DOHH2 (cell line): Measurements from ENCODE around the gene C11orf42.

ENCODE experiments used
- H3F3A ChIP-seq: fragments of 200-600 bp; sonication (generic), shearing (Covaris generic); 2 replicates; pipeline ENCODE4 v1.6.0; 2016; ENCODE audit warnings: antibody characterized with exemption, mild to moderate bottlenecking; ENCODE audit not compliant: control insufficient read depth, insufficient read depth
- H3K27ac ChIP-seq: fragments of 200-600 bp; sonication (generic); 2 replicates; pipeline ENCODE4 v1.5.1; 2014; ENCODE audit warnings: low read depth, mild to moderate bottlenecking, low read length, moderate library complexity
- H3K27me3 ChIP-seq: fragments of 200-600 bp; sonication (generic); 2 replicates; pipeline ENCODE4 v1.6.1; 2014; ENCODE audit warnings: mild to moderate bottlenecking, low read length, mixed read lengths; ENCODE audit not compliant: control insufficient read depth
- H3K36me3 ChIP-seq: fragments of 200-600 bp; sonication (generic); 2 replicates; pipeline ENCODE4 v1.6.1; 2014; ENCODE audit warnings: mild to moderate bottlenecking, low read length, moderate library complexity, mixed read lengths; ENCODE audit not compliant: control insufficient read depth
- H3K4me1 ChIP-seq: fragments of 200-600 bp; sonication (generic); 2 replicates; pipeline ENCODE4 v1.6.1; 2014; ENCODE audit warnings: mild to moderate bottlenecking, low read length, mixed read lengths; ENCODE audit not compliant: control insufficient read depth
- H3K4me2 ChIP-seq: fragments of 200-600 bp; sonication (generic); 2 replicates; pipeline ENCODE4 v1.6.0; 2014; ENCODE audit warnings: mild to moderate bottlenecking, low read length, moderate library complexity
- H3K4me3 ChIP-seq: fragments of 200-600 bp; sonication (generic); 2 replicates; pipeline ENCODE4 v1.5.1; 2014; ENCODE audit warnings: mild to moderate bottlenecking, low read length, mixed read lengths
- H3K79me2 ChIP-seq: fragments of 200-600 bp; sonication (generic); 2 replicates; pipeline ENCODE4 v1.6.1; 2014; ENCODE audit warnings: mild to moderate bottlenecking, low read length, mixed read lengths; ENCODE audit not compliant: control insufficient read depth
- H3K9me2 ChIP-seq: fragments of 200-600 bp; sonication (generic); replicated peaks from 2 replicates; pipeline ENCODE4 v1.6.1; 2014; ENCODE audit warnings: mild to moderate bottlenecking, low read length, mixed read lengths; ENCODE audit not compliant: control insufficient read depth
- H3K9me3 ChIP-seq: fragments of 200-600 bp; sonication (generic); 2 replicates; pipeline ENCODE4 v1.6.1; 2014; ENCODE audit warnings: antibody characterized with exemption, low read length, mixed read lengths; ENCODE audit not compliant: control insufficient read depth, insufficient read depth
- H4K20me1 ChIP-seq: fragments of 200-600 bp; sonication (generic); 2 replicates; pipeline ENCODE4 v1.6.0; 2014; ENCODE audit warnings: low read depth, mild to moderate bottlenecking, antibody characterized with exemption, low read length, moderate library complexity; ENCODE audit not compliant: control insufficient read depth, insufficient read depth
- CTCF ChIP-seq: fragments of 200-600 bp; sonication (generic); IDR thresholded peaks from one replicate; pipeline ENCODE4 v1.5.1; 2014; ENCODE audit warnings: antibody characterized with exemption, mild to moderate bottlenecking, low read depth, low read length; ENCODE audit not compliant: poor library complexity, severe bottlenecking
- EZH2phosphoT487 ChIP-seq: fragments of 200-600 bp; sonication (generic); IDR thresholded peaks from 2 replicates; pipeline ENCODE4 v1.6.1; 2017; ENCODE audit warnings: borderline replicate concordance, mild to moderate bottlenecking, antibody characterized with exemption, low read length, moderate library complexity, mixed read lengths

C11orf42 gene

GRCh38 chr11:6175440-6175839 lies 29.9 kb upstream of the C11orf42 start:
- TF ChIP-seq EZH2phosphoT487: no peak
- TF ChIP-seq CTCF: no peak
- H3K9me2 ChIP-seq: no peaks in the 10 kb centered on the region

GRCh38 chr11:6191742-6192141 lies 13.6 kb upstream of the C11orf42 start:
- Histone ChIP-seq H3K4me3 (no peak overlapping the region), H3K27me3 (peaks cover 16% of the 10 kb centered on the region), H3K27ac (no peak overlapping the region), H3K4me2 (no peak overlapping the region), H3K9me3 (no peaks in the 10 kb centered on the region), H4K20me1 (no peaks in the 10 kb centered on the region), H3F3A (no peaks in the 10 kb centered on the region), H3K36me3 (no peaks in the 10 kb centered on the region), H3K79me2 (no peaks in the 10 kb centered on the region), H3K9me2 (no peaks in the 10 kb centered on the region), H3K4me1 (no peaks in the 10 kb centered on the region)
- TF ChIP-seq EZH2phosphoT487 (no peak), CTCF (no peak)

More at GRCh38 chr11:6175440-6175839, 29.9 kb upstream of the C11orf42 start:
- H3F3A ChIP-seq: no peaks in the 10 kb centered on the region
- no peaks in the 10 kb centered on the region for H3K79me2 ChIP-seq
- peaks cover 3% of the 10 kb centered on the region; the same call in 1 of the 2 replicates for H3K27me3 ChIP-seq
- H3K4me2 ChIP-seq: no peak overlapping the region
- H3K27ac ChIP-seq: no peak overlapping the region
- no peaks in the 10 kb centered on the region for H4K20me1 ChIP-seq
- H3K4me1 ChIP-seq: no peaks in the 10 kb centered on the region
- H3K9me3 ChIP-seq: no peaks in the 10 kb centered on the region
- no peaks in the 10 kb centered on the region for H3K36me3 ChIP-seq
- no peak overlapping the region for H3K4me3 ChIP-seq

- Histone ChIP-seq H4K20me1 (no peaks in the 10 kb centered on the region), H3K4me3 (no peak overlapping the region), H3K4me2 (no peak overlapping the region), H3K9me3 (no peaks in the 10 kb centered on the region), H3K9me2 (no peaks in the 10 kb centered on the region), H3K4me1 (no peaks in the 10 kb centered on the region), H3F3A (no peaks in the 10 kb centered on the region), H3K79me2 (no peaks in the 10 kb centered on the region), H3K36me3 (no peaks in the 10 kb centered on the region), H3K27ac (no peak overlapping the region), H3K27me3 (peaks cover 16% of the 10 kb centered on the region)
- TF ChIP-seq EZH2phosphoT487: no peak
- no peak for TF ChIP-seq CTCF
These were observed 11.2 kb upstream of the C11orf42 start for GRCh38 chr11:6194065-6194581.

GRCh38 chr11:6196396-6196795 lies 9.0 kb upstream of the C11orf42 start:
- Histone ChIP-seq H3K27ac (no peak overlapping the region), H3K36me3 (no peaks in the 10 kb centered on the region), H3K9me2 (no peaks in the 10 kb centered on the region), H3K9me3 (no peaks in the 10 kb centered on the region), H3K4me1 (no peaks in the 10 kb centered on the region), H3K79me2 (no peaks in the 10 kb centered on the region), H3F3A (no peaks in the 10 kb centered on the region), H3K27me3 (peaks cover 16% of the 10 kb centered on the region), H3K4me3 (no peak overlapping the region), H3K4me2 (no peak overlapping the region), H4K20me1 (no peaks in the 10 kb centered on the region)
- no peak for TF ChIP-seq EZH2phosphoT487
- no peak for TF ChIP-seq CTCF
